Non-pigmented ciliary epithelial cell (primary cell): ENCODE data around the gene GFRAL.

Source experiments
- DNase-seq: peaks from one replicate; pipeline ENCODE4 v3.0.0-alpha.2; 2010; ENCODE audit warnings: low read depth

Gene GFRAL

GRCh38 chr6:55433446-55434130 is 106.3 kb downstream of the GFRAL start:
- no peak for DNase-seq

DNA sequence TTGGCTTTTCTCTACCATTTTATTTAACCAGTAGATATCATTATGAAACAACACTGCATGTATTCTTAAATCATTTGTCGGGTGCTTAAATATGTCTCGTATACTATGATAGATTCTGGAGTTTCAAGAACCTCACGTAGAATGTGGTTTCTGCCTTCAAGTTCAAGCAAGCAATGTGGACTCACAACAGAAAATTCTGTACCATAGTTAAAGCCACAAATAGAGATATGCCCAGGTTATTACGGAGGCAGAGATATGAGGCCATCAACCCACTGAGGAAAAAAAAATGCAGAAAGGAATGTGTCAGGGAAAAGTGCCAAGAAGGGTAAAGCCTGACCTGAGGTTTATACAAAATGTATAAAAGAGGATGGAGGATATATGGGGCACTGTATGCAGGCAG is 109.9 kb downstream of the GFRAL start:
- no peak for DNase-seq

GRCh38 chr6:55438203-55438602 is 110.9 kb downstream of the GFRAL start:
- DNase-seq: no peak

DNA sequence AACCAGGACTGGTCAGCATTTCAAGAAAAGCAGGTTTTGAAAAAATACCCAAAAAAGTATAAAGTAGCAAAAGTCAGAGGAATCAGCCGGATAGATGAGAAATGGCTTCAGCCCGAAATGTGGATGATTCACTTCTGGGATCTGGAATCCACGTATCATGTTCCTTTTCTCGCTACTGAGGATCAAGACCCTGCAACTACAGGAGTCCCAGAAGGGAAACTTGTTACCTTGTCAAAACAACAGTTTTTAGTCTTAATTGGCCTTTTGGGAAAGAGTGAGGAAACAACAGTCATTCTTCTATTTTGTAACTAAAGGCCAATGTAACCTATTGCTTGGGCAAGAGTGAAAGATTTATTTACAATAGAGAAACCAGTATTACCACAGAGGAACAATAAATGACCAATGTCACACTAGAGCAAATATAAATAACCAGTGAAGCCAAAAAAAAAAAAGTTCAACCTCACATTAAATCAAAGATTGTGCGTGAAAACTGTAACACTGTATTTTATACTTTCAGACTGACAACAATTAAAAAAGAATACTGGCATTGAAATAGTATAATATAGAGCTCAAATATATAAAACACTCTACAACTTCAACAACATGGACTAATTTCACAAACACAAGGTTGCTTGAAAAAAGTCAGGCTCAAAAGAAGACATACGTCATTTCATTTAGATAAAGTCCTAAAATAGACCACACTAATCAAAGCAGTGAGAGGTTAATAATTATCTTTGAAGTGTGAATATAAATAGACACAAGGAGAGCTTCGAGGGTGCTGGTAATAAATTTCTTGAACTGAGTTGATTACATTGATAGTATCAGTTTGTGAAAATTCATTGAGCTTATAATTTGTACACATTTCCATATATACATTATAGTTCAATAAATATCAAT is 116.2 kb downstream of the GFRAL start:
- no peak for DNase-seq

GRCh38 chr6:55445648-55446204 is 118.5 kb downstream of the GFRAL start:
- no peak for DNase-seq

GRCh38 chr6:55447891-55448290 is 120.6 kb downstream of the GFRAL start:
- no peak for DNase-seq

- no peak for DNase-seq
Measured at GRCh38 chr6:55448451-55448850, 121.2 kb downstream of the GFRAL start.

DNA sequence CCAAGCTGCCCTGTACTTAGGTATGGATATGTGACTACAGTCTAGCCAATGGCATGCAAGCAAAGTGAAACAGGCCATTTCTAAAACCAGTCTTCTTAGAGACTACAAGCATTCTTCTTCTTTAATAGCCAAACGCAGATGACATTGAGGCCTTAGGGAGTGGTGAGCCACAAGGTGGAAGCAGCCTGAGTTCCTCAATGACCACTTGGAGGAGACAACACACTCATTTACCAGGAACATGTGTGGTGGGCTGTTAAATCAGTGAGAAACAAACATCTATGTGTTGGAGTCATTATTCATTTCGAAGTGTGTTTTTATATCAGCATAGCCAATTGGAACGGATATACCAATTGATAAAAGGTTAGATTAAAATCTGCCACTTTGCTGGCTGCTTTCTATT is 122.0 kb downstream of the GFRAL start:
- no peak for DNase-seq

- DNase-seq: no peak
Measured at GRCh38 chr6:55450005-55450404, 122.7 kb downstream of the GFRAL start.
